ENCODE results near the gene RND1. TPM values are rescaled to one million over a fixed set of nuclear protein-coding genes. Genes with fewer than 3 reads are reported as not detected.

Gene RND1
- total RNA-seq, 1 donor from 2014 or later: 2.4 TPM

DNA sequence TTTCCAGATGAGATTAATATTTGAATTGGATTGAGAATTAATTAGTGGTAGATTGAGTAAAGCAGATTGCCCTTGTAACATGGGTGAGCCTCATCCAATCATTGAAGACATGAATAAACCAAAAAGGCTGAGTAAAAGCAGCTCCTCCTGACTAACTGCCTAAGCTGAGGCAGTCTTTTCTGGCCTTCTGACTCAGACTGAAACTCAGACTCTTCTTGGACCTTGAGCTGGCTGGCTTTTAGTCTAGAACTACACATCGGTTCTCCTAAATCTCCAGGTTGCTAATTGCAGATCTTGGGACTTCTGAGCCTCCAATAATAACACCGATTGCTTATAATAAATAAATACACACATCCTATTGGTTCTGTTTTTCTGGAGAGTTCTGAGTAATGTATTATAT lies 35.6 kb upstream of the RND1 start:
- Histone ChIP-seq H3K27me3 (ENCODE audit: insufficient read depth, low read length) (no peaks in the 10 kb centered on the region), H2AFZ (ENCODE audit: low read depth, low read length) (no peak overlapping the region), H3K9me3 (ENCODE audit: insufficient read depth, low read depth, low read length) (no peaks in the 10 kb centered on the region), H3K4me2 (ENCODE audit: low read length) (no peak overlapping the region), H3K4me1 (ENCODE audit: insufficient read depth, low read length) (no peaks in the 10 kb centered on the region), H3K9ac (ENCODE audit: low read length) (no peak overlapping the region), H4K20me1 (ENCODE audit: insufficient read depth, low read length) (no peaks in the 10 kb centered on the region), H3K79me2 (ENCODE audit: insufficient read depth, low read length) (no peaks in the 10 kb centered on the region), H3K36me3 (ENCODE audit: insufficient read depth, low read length) (no peaks in the 10 kb centered on the region), H3K27ac (ENCODE audit: low read depth, low read length) (no peak overlapping the region), H3K4me3 (ENCODE audit: insufficient read depth, low read depth, low read length) (no peak overlapping the region)
- FAIRE-seq (no peak), DNase-seq (ENCODE audit: low read depth) (no peak)
- TF ChIP-seq, protein P1, sequence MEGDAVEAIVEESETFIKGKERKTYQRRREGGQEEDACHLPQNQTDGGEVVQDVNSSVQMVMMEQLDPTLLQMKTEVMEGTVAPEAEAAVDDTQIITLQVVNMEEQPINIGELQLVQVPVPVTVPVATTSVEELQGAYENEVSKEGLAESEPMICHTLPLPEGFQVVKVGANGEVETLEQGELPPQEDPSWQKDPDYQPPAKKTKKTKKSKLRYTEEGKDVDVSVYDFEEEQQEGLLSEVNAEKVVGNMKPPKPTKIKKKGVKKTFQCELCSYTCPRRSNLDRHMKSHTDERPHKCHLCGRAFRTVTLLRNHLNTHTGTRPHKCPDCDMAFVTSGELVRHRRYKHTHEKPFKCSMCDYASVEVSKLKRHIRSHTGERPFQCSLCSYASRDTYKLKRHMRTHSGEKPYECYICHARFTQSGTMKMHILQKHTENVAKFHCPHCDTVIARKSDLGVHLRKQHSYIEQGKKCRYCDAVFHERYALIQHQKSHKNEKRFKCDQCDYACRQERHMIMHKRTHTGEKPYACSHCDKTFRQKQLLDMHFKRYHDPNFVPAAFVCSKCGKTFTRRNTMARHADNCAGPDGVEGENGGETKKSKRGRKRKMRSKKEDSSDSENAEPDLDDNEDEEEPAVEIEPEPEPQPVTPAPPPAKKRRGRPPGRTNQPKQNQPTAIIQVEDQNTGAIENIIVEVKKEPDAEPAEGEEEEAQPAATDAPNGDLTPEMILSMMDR (IDR thresholded peaks at IDR 0.05; ENCODE audit: insufficient read depth, low read depth, low read length): no peak
- no peak for TF ChIP-seq EZH2 (IDR thresholded peaks at IDR 0.05; ENCODE audit: insufficient read depth, low read length)
- no peaks in the 10 kb centered on the region for H3K36me3 Mint-ChIP-seq (ENCODE audit: low read depth, unreplicated experiment)
- H3K4me3 Mint-ChIP-seq (ENCODE audit: unreplicated experiment): no peak overlapping the region
- H3K9me3 Mint-ChIP-seq (ENCODE audit: unreplicated experiment): no peaks in the 10 kb centered on the region
- no peak overlapping the region for H3K27ac Mint-ChIP-seq (ENCODE audit: unreplicated experiment)
- no peaks in the 10 kb centered on the region for H3K4me1 Mint-ChIP-seq (ENCODE audit: low read depth, unreplicated experiment)
- H3K27me3 Mint-ChIP-seq (ENCODE audit: low read depth, unreplicated experiment): peaks cover 6% of the 10 kb centered on the region

DNA sequence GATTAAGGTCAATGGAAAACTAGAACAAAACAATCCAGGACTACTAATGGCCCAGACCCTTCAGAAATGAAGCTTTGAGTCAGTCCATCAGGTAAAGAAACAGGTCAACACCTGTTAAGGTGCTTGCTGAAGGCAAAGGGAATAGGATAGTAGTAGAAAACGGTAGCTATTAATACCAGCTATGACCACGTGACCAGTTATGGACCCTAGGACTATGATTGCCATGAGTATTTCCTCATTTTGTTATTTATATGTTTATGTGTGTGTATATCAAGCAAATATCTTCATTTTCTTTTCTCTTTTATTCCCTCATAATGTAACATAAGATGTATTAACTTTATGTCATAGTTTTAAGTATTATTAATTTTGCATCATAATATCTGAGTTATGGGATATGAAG lies 34.0 kb upstream of the RND1 start:
- Histone ChIP-seq H3K36me3 (ENCODE audit: insufficient read depth, low read length) (no peaks in the 10 kb centered on the region), H2AFZ (ENCODE audit: low read depth, low read length) (no peak overlapping the region), H3K79me2 (ENCODE audit: insufficient read depth, low read length) (no peaks in the 10 kb centered on the region), H3K4me3 (ENCODE audit: insufficient read depth, low read depth, low read length) (no peak overlapping the region), H3K27me3 (ENCODE audit: insufficient read depth, low read length) (no peaks in the 10 kb centered on the region), H4K20me1 (ENCODE audit: insufficient read depth, low read length) (no peaks in the 10 kb centered on the region), H3K4me2 (ENCODE audit: low read length) (no peak overlapping the region), H3K9me3 (ENCODE audit: insufficient read depth, low read depth, low read length) (no peaks in the 10 kb centered on the region), H3K27ac (ENCODE audit: low read depth, low read length) (no peak overlapping the region), H3K9ac (ENCODE audit: low read length) (no peak overlapping the region), H3K4me1 (ENCODE audit: insufficient read depth, low read length) (no peaks in the 10 kb centered on the region)
- TF ChIP-seq EZH2 (IDR thresholded peaks at IDR 0.05; ENCODE audit: insufficient read depth, low read length): no peak
- TF ChIP-seq, protein P1 (IDR thresholded peaks at IDR 0.05; ENCODE audit: insufficient read depth, low read depth, low read length): no peak
- Mint-ChIP-seq H3K9me3 (ENCODE audit: unreplicated experiment) (no peaks in the 10 kb centered on the region), H3K27ac (ENCODE audit: unreplicated experiment) (no peak overlapping the region), H3K4me1 (ENCODE audit: low read depth, unreplicated experiment) (no peaks in the 10 kb centered on the region), H3K36me3 (ENCODE audit: low read depth, unreplicated experiment) (no peaks in the 10 kb centered on the region), H3K4me3 (ENCODE audit: unreplicated experiment) (no peak overlapping the region), H3K27me3 (ENCODE audit: low read depth, unreplicated experiment) (peaks cover 6% of the 10 kb centered on the region)
- FAIRE-seq (no peak), DNase-seq (ENCODE audit: low read depth) (no peak)

DNA sequence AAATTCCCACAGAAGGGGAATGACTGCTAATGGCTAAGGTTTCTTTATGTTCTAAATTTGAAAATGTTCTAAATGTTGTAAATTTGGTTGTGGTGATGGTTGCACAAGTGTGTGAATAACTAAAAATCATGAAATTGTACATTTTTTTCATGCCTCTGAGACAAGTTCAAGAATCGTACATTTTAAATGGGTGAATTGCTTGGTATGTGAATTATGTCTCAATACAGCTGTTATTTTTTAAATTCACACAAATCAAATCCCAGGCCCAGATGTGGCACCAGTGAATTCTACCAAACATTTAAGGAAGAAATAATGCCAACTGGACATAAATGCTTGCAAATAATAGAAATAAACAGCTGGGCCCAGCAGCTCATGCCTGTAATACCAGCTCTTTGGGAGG lies 28.6 kb upstream of the RND1 start:
- peaks cover 4% of the 10 kb centered on the region for H3K4me1 Mint-ChIP-seq (ENCODE audit: low read depth, unreplicated experiment)
- no peak for FAIRE-seq

More for the DNA sequence above, 28.6 kb upstream of the RND1 start:
- Histone ChIP-seq H4K20me1 (ENCODE audit: insufficient read depth, low read length) (no peaks in the 10 kb centered on the region), H3K36me3 (ENCODE audit: insufficient read depth, low read length) (no peaks in the 10 kb centered on the region), H3K9me3 (ENCODE audit: insufficient read depth, low read depth, low read length) (no peaks in the 10 kb centered on the region), H3K4me3 (ENCODE audit: insufficient read depth, low read depth, low read length) (no peak overlapping the region), H3K79me2 (ENCODE audit: insufficient read depth, low read length) (no peaks in the 10 kb centered on the region), H3K9ac (ENCODE audit: low read length) (no peak overlapping the region), H3K27me3 (ENCODE audit: insufficient read depth, low read length) (peaks cover 13% of the 10 kb centered on the region), H3K27ac (ENCODE audit: low read depth, low read length) (no peak overlapping the region), H3K4me2 (ENCODE audit: low read length) (no peak overlapping the region), H2AFZ (ENCODE audit: low read depth, low read length) (no peak overlapping the region), H3K4me1 (ENCODE audit: insufficient read depth, low read length) (peaks cover 3% of the 10 kb centered on the region)
- H3K36me3 Mint-ChIP-seq (ENCODE audit: low read depth, unreplicated experiment): no peaks in the 10 kb centered on the region
- TF ChIP-seq, protein P1 (IDR thresholded peaks at IDR 0.05; ENCODE audit: insufficient read depth, low read depth, low read length): no peak
- TF ChIP-seq EZH2 (IDR thresholded peaks at IDR 0.05; ENCODE audit: insufficient read depth, low read length): no peak
- H3K9me3 Mint-ChIP-seq (ENCODE audit: unreplicated experiment): no peaks in the 10 kb centered on the region
- no peak for DNase-seq (ENCODE audit: low read depth)
- H3K27ac Mint-ChIP-seq (ENCODE audit: unreplicated experiment): no peak overlapping the region
- H3K4me3 Mint-ChIP-seq (ENCODE audit: unreplicated experiment): no peak overlapping the region
- H3K27me3 Mint-ChIP-seq (ENCODE audit: low read depth, unreplicated experiment): peaks cover 21% of the 10 kb centered on the region

Measured in astrocyte (in vitro differentiated cells and primary cell).